Stimulated activated CD4-positive, alpha-beta T cell treated with anti-CD3 and anti-CD28 coated beads, TNF-alpha, amount 100 ng/mL, for 48 hours (primary cell): ENCODE data around the gene NKD2.
"Not testable (repeated sequence)": the region's sequence is repeated elsewhere in the genome, so short reads cannot be mapped to it uniquely, and the experiment has no call there.

ENCODE experiments used
- DNase-seq, 3 donors: peaks; one replicate each; pipeline ENCODE4 v3.0.0-alpha.2; 2020; ENCODE audit warnings: low read depth in 3 of 3

Gene NKD2

DNA sequence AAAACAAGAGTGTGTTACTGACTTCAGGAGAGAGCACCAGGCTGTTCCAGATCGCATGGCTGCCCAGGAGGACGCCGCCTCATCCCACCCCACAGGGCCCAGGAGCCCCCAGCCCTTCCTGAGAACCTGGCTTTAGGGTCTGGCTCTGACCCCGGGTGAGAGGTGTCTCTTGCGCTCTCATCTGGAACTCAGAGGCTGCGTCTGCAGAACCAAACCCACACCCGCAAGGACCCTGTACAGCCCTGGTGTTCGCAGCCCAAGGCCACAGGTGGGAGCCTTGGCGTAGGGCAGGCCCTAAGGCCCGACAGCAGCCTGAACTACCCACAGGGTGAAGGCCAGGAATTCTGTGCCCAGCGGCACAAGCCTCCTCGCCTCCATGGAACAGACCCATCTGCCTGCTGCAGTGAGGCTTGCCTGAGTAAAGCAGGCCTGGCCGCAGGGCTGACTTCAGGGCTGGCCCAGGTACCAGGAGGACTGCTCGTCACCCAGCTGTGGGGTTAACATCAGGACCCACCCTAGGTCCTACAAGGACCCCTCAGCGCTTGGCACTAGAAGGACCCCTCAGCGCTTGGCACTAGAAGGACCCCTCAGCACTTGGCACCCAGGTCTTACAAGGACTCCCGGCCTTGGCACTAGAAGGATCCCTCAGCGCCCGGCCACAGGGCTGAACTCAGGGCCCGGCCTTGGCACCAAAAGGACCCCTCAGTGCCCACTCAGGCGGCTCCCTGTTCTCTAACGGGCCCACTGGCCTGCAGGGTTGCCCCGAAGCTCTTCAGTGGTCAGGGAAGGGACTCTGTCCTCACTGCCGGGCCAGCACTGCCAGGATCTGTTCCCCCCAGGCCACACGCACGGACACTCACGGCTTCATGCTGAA is 48.2 kb downstream of the NKD2 start:
- DNase-seq = no peak

DNA sequence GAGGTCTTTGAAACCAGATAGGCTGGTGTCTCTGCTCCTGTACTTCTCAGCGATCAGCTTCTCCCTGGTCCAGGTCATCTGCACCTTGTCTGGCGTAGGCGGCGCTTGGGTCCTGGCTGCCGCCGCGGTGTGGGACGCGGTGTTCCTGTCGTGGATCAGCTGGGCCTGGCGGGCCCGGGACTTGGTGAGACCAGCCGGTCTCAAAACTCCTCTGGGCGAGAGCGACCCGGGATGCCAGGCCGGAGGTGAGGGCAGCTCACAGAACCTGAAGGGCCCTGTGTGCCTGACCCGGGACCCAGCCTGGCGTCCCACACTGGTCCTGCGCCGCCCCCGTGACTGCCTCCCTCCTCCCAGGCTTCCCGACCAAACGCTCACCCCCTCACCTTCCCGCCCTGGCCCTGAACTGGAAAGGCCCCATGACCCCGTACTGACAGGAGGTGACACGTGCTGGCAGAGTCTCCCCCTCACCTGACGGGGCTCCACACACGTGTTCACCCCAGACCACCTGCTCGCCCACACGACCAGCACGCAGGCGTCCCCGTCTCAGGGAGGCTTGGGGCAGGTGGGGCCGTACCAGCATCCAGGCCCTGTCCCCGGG is 49.0 kb downstream of the NKD2 start:
- DNase-seq = no peak

- DNase-seq = no peak
Observed at GRCh38 chr5:1058083-1058945, 49.7 kb downstream of the NKD2 start.

DNA sequence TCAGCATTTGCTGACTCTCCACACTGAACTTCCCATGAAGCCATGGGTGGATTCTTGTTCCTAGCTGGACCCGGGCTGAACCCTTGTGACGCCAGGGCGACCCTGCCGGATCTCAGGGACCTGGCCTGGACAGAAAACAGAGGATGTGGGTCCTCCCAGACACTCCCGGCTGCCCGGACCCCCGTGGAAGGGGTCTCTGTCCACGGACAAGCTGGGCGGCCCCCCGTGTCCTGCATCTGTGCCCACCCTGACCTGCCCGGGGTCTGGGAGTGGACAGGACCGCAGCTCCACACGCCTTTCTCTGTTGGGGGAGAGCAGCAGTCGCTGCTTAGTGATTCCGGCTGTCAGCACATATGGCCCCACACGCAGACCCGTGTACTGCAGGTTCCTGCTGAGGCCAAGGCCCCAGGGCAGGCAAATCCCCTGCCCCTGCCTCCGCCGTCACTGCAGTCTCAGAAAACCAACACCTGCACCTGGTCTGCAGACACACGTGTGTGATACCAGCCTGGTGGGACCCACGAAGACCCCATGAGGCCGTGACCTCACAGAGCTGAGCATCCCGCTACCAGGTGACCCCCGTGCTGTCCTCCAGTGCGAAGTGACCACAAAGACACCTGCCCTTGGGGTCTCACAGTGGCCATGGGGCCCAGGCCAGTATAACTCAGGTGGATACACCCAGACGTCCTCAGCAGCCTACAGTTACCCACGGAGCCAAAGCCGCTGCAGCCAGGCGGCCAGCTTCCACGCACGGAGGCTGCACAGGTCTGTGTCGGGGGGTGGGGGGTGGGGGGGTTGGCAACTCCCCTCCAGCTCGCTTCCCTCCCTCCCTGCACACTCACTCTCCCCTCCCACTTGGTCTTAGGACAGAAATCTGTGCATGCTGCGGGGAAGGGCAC is 50.6 kb downstream of the NKD2 start:
- DNase-seq = no peak

GRCh38 chr5:1059884-1060263 is 51.3 kb downstream of the NKD2 start:
- no peak for DNase-seq

DNA sequence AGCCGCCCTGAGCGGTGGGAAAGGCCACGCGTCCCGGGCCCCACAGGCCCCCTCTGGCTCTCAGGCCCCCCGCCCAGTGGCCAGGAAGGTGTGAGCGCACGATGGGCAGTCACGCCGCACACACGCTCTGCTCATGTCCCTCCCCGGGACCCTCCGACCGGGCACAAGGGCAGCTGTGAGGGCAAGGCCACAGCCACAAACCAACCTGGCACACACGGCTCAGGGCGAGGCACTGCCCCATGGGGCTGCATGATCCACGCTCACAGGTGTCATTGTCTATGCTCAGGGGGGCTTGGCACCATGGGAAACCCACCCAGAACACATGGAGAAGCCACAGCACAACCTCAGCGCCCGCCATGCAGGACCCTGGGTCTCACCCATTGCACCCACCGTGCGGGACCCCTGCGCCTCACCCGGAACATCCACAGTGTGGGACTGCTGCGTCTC is 52.0 kb downstream of the NKD2 start:
- no peak for DNase-seq

DNA sequence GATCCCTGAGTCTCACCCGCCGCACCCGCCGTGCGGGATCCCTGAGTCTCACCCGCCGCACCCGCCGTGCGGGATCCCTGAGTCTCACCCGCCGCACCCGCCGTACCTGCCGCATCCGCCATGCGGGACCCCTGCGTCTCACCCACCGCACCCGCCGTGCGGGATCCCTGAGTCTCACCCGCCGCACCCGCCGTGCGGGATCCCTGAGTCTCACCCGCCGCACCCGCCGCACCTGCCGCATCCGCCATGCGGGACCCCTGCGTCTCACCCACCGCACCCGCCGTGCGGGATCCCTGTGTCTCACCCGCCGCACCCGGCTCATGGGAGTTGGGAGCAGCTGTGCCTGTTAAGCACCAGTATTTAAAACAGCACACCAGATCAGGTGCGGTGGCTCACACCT is 52.7 kb downstream of the NKD2 start:
- not testable (repeated sequence) for DNase-seq

- DNase-seq = no peak
Observed at GRCh38 chr5:1061916-1062315, 53.3 kb downstream of the NKD2 start.

DNA sequence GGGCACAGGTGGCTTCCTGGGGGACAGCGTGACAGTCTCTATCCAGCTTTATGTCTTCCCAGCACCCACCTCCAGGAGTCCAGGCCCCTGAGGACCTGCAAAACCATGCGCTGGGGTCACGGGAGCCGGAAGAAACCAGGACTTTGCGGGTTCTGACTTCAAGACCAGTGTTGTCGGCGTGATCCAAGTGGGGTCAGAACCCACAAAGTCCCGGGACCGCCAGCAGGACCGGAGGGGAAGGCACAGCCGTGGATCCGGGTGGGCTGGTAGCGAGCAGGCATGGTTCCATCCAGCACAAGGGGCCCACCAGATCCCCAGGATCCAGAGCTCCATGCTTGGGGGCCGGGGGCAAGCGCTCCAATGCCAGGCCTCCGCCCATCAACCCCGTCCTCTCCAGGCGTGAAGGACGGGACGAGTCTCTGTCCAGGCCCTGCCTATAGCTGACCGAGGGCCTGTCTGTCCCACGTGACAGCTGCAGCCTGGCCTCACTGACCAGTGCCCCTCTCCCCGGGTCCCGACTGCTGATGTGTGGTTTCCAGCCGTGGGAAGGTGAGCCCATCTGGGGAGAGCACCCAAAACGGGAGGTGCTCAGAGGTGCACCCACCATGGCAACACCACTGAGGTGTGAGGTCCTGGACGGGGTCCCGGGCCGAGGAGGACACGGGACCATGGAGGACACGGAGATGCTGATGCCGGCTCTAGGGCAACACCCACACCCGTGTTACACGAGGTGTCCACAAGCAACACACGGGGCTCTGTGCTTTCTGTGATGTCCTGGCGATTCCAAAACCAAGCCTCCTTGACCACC is 54.4 kb downstream of the NKD2 start:
- no peak for DNase-seq

DNA sequence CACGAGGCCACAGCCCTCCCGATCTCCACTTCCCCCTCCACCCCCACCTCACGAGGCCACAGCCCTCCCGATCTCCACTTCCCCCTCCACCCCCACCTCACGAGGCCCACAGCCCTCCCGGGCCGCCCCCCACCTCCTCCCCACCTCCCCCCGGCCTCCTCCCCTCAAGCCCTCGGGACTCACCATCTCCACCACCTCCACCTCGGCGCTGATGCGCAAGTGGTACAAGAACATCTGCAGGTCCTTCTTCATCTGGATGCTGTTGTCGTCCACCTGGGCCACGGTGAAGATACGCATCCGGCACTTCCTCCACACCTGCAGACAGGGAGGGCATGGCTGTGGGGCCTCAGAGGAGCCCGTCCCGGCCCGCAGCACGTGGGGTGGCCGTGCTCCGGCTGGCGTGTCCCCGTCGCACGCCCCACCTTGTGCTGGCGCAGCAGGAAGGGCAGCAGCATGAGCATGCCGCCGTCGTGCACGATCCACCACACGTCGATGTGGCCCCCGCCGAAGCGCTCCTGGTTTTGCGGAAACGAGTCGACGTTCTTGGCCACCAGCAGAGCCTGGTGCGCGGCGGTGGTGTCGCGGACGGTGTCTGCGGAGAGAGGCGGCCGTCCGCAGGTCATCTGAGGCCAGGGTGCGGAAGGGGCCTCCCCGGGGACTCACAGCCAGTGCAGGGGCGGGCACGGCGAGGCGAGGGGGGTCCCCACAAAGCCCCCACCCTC is 55.2 kb downstream of the NKD2 start:
- DNase-seq = no peak

- no peak for DNase-seq
Observed at GRCh38 chr5:1064383-1065142, 56.0 kb downstream of the NKD2 start.

GRCh38 chr5:1065143-1065750 is 56.6 kb downstream of the NKD2 start:
- no peak for DNase-seq

DNA sequence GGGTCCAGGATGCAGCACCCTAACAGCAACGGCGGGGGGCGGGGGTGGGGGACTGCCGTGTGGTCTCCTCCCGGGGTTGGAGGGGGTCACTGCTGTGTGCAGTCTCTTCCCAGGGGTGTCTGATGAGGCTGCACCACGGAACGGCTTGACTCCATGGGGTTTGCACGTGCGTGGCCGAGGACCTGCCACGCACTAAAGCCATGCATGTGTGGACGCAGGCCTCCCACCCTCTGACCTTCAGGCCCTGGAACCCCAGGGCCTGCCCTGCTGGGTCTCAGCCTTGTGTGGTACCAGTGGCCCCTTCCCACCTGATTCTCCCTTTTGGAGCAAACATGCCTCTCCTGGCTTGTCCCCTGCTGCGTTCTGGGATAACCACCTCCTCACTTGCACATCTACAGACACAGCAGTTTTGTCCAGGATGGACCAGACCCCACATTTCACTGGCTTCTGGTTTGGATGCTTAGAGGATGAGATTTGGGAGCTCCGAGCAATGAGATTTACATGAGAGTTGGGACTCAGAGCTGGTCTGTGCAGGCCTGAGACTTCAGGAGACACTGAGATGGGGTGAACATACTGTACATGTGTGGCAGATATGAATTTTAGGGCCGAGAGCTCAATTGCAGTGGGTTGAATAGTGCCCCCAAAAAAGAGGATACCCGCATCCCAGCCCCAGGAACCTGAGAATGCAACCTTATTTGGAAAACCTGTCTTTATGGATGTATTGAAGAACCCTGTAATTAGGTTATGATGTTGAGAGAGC is 57.5 kb downstream of the NKD2 start:
- no peak for DNase-seq

DNA sequence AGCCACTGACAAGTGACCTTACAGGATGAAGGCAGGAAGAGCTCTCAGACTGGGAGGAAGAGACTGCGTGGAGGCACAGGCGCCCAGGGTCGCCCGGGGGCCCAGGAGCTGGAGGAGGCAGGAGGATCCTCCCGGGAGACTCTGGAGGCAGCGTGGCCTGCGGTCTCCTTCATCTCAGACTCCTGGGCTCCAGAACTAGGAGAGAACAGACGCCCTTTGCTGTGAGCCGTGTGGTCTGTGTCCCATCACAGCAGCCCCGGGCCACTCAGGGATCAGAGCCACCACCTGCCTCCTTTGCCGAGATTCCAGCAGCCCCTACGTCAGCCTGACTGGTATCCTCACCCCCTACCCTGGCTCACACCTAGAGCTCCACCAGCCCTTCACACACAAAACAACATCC is 58.1 kb downstream of the NKD2 start:
- no peak for DNase-seq

DNA sequence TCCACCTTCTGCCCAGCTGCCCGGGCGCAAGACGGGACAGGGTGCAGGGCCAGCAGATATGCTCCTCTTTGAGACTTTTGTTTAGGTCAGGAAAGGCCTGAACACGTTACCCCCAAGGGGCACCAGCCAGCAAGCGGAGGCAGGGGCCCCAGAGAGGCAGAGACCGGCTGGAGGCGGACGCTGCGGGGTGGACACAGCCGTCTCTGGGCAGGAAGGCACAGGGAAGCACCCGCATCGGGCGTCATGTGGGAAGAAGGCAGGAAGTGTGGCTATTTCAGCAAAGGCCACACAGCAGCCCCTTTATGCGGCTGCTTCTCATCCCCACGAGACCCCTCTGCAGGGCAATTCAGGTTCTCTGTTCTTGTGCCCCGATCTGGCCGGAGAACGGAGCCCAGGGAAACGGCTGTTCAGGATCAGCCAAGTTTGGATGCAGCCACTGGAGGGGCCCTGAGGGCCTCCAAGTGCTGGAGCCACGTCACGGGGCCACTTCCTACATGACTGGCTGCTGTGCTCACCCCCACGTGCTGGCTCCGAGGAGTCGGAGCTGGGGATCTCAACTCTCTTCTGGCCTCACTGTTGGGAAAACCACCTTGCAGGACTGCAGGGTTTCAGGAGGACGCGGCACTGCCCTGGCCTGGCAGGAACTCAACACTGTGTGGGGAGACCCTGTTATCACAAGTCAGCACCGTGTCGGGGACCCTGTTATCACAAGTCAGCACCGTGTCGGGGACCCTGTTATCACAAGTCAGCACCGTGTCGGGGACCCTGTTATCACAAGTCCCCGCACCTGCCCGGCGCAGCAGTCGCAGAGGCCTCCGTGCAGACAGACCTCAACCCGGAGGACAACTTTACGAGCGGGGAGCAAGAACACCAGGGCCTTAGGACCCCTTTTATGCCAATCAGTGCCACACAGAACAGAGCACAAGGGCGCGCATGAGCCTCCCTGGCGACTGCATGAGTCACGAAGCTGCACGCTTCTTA is 58.8 kb downstream of the NKD2 start:
- no peak for DNase-seq

- DNase-seq = no peak
Observed at GRCh38 chr5:1068204-1068894, 59.7 kb downstream of the NKD2 start.
